ENCODE measurements around the gene KEAP1. TPM values are rescaled to one million over a fixed set of nuclear protein-coding genes. Genes with fewer than 3 reads are reported as not detected.

KEAP1 gene
- total and polyA plus RNA-seq, 9 of the 15 experiments (the other 6 are each of a cell fraction or from before 2014, with no cell fraction given), result 2.1 to 95.6 (median 64.3) TPM

DNA sequence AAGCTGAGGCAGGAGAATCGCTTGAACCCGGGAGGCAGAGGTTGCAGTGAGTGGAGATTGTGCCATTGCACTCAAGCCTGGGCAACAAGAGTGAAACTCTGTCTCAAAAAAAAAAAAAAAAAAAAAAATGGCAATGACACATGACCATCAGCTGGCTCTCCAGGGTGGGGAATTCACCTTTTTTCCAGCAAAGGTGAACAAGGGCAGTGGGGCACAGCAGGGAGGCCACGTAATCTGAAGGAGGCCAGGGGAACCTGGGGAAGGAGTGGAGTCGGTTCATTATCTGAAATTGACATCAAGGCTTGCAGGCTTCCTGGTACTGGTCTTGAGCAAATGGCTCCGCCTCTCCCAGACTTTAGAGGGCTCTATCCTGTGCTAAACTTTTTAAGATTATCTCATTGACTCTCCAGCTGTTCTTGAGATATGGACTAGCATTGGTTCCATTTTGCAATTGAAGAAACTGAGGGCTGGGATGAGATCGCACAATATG, 28.1 kb downstream of the KEAP1 start (continued):
- TF ChIP-seq EZH2 (IDR thresholded peaks at IDR 0.05; ENCODE audit: borderline replicate concordance, low read depth, low read length) (no peak), ZNF174 (CRISPR knock-in tag; IDR thresholded peaks at IDR 0.05) (no peak), RFX5 (IDR thresholded peaks at IDR 0.05; ENCODE audit: low read depth, low read length) (no peak), SIRT6 (IDR thresholded peaks at IDR 0.05; ENCODE audit: low read depth, low read length) (no peak), TAF15 (IDR thresholded peaks at IDR 0.05; ENCODE audit: low read depth, low read length) (no peak), ZNF124 (CRISPR knock-in tag; IDR thresholded peaks at IDR 0.05) (no peak), MEF2A (IDR thresholded peaks at IDR 0.05; ENCODE audit: control insufficient read depth, low read depth, low read length) (no peak), NEUROD1 (IDR thresholded peaks at IDR 0.05; ENCODE audit: borderline replicate concordance, low read depth, low read length, partially characterized antibody) (no peak), ZNF143 (CRISPR knock-in tag; IDR thresholded peaks at IDR 0.05) (no peak), BCL6 (CRISPR knock-in tag; IDR thresholded peaks at IDR 0.05) (no peak), ZSCAN32 (CRISPR knock-in tag; IDR thresholded peaks at IDR 0.05) (no peak), SMARCA4 (IDR thresholded peaks at IDR 0.05) (peak; percentile 57; the same call in 1 of the 2 replicates), NCOA1 (IDR thresholded peaks at IDR 0.05; ENCODE audit: low read depth) (no peak; the same call in 1 of the 2 replicates), GATA2 (CRISPR knock-in tag; IDR thresholded peaks at IDR 0.05) (peak; percentile 60; the same call in 1 of the 2 replicates), ZFP30 (CRISPR knock-in tag; IDR thresholded peaks at IDR 0.05; ENCODE audit: borderline replicate concordance) (no peak), JUNB (CRISPR knock-in tag; conservative IDR thresholded peaks at IDR 0.05) (no peak), ZC3H4 (CRISPR knock-in tag; IDR thresholded peaks at IDR 0.05; ENCODE audit: borderline replicate concordance) (no peak), TCF3 (CRISPR knock-in tag; IDR thresholded peaks at IDR 0.05) (peak; percentile 34; the same call in 1 of the 2 replicates), ZNF197 (CRISPR knock-in tag; IDR thresholded peaks at IDR 0.05; ENCODE audit: low read depth) (no peak)
- TF ChIP-seq, protein P1, sequence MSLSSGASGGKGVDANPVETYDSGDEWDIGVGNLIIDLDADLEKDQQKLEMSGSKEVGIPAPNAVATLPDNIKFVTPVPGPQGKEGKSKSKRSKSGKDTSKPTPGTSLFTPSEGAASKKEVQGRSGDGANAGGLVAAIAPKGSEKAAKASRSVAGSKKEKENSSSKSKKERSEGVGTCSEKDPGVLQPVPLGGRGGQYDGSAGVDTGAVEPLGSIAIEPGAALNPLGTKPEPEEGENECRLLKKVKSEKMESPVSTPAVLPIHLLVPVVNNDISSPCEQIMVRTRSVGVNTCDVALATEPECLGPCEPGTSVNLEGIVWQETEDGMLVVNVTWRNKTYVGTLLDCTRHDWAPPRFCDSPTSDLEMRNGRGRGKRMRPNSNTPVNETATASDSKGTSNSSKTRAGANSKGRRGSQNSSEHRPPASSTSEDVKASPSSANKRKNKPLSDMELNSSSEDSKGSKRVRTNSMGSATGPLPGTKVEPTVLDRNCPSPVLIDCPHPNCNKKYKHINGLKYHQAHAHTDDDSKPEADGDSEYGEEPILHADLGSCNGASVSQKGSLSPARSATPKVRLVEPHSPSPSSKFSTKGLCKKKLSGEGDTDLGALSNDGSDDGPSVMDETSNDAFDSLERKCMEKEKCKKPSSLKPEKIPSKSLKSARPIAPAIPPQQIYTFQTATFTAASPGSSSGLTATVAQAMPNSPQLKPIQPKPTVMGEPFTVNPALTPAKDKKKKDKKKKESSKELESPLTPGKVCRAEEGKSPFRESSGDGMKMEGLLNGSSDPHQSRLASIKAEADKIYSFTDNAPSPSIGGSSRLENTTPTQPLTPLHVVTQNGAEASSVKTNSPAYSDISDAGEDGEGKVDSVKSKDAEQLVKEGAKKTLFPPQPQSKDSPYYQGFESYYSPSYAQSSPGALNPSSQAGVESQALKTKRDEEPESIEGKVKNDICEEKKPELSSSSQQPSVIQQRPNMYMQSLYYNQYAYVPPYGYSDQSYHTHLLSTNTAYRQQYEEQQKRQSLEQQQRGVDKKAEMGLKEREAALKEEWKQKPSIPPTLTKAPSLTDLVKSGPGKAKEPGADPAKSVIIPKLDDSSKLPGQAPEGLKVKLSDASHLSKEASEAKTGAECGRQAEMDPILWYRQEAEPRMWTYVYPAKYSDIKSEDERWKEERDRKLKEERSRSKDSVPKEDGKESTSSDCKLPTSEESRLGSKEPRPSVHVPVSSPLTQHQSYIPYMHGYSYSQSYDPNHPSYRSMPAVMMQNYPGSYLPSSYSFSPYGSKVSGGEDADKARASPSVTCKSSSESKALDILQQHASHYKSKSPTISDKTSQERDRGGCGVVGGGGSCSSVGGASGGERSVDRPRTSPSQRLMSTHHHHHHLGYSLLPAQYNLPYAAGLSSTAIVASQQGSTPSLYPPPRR (CRISPR knock-in tag; IDR thresholded peaks at IDR 0.05; ENCODE audit: borderline replicate concordance), result no peak
- TF ChIP-seq, protein P2, sequence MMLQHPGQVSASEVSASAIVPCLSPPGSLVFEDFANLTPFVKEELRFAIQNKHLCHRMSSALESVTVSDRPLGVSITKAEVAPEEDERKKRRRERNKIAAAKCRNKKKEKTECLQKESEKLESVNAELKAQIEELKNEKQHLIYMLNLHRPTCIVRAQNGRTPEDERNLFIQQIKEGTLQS (IDR thresholded peaks at IDR 0.05), result peak; percentile 22; the same call in 1 of the 2 replicates
- TF ChIP-seq, protein P2 (CRISPR knock-in tag; conservative IDR thresholded peaks at IDR 0.05), result no peak
- TF ChIP-seq, protein P3, sequence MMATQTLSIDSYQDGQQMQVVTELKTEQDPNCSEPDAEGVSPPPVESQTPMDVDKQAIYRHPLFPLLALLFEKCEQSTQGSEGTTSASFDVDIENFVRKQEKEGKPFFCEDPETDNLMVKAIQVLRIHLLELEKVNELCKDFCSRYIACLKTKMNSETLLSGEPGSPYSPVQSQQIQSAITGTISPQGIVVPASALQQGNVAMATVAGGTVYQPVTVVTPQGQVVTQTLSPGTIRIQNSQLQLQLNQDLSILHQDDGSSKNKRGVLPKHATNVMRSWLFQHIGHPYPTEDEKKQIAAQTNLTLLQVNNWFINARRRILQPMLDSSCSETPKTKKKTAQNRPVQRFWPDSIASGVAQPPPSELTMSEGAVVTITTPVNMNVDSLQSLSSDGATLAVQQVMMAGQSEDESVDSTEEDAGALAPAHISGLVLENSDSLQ (IDR thresholded peaks at IDR 0.05), result 0 out of 2 replicates have a peak, but pooled peaks have one; percentile 11

Data from K562 (cell line).